NCI-H446 (cell line): ENCODE results near the gene GNL2.
A peak's percentile ranks its signal among the peaks of the same experiment; 100 is the strongest.

Source experiments
- DNase-seq, 2 experiments: peaks; one replicate each; lab custom pipeline; 2025; lab: John Stamatoyannopoulos, UW

The GNL2 gene

GRCh38 chr1:37595440-37596181, at the start of gene GNL2:
Gene GNL2 (minus strand): TSS chr1:37595937. CDS start chr1:37595822, 115 bp downstream.
- DNase-seq: peak; percentile 96 to 98

GRCh38 chr1:37641059-37641458, 45.3 kb upstream of the GNL2 start:
- no peak for DNase-seq

GRCh38 chr1:37636435-37636834, 40.7 kb upstream of the GNL2 start:
- DNase-seq: no peak

- DNase-seq: no peak
These were observed 39.5 kb upstream of the GNL2 start for GRCh38 chr1:37634992-37635902.

- no peak for DNase-seq
These were observed 38.7 kb upstream of the GNL2 start, which contains the start of gene RSPO1 for GRCh38 chr1:37634244-37634991. Gene RSPO1 (minus strand): TSS chr1:37634892. CDS start chr1:37629661, 5,231 bp downstream.

GRCh38 chr1:37633938-37634243, 38.2 kb upstream of the GNL2 start:
- DNase-seq: no peak

- no peak for DNase-seq
These were observed 37.6 kb upstream of the GNL2 start for GRCh38 chr1:37633040-37633937.

GRCh38 chr1:37631036-37631435, 35.3 kb upstream of the GNL2 start:
- no peak for DNase-seq

- DNase-seq: no peak
These were observed 34.8 kb upstream of the GNL2 start for GRCh38 chr1:37630426-37631028.

GRCh38 chr1:37629726-37630425, 34.1 kb upstream of the GNL2 start:
- no peak for DNase-seq

- no peak for DNase-seq
These were observed 33.3 kb upstream of the GNL2 start for GRCh38 chr1:37629008-37629407.

- no peak for DNase-seq
These were observed 32.4 kb upstream of the GNL2 start for GRCh38 chr1:37628026-37628556.

- no peak for DNase-seq
These were observed 26.4 kb upstream of the GNL2 start for GRCh38 chr1:37622131-37622530.

GRCh38 chr1:37621326-37621870, 25.7 kb upstream of the GNL2 start:
- no peak for DNase-seq

GRCh38 chr1:37620707-37621106, 25.0 kb upstream of the GNL2 start:
- no peak for DNase-seq

GRCh38 chr1:37616330-37616729, 20.6 kb upstream of the GNL2 start:
- no peak for DNase-seq

GRCh38 chr1:37614105-37614504, 18.4 kb upstream of the GNL2 start:
- no peak for DNase-seq

GRCh38 chr1:37612186-37612585, 16.4 kb upstream of the GNL2 start:
- no peak for DNase-seq

GRCh38 chr1:37609994-37610393, 14.3 kb upstream of the GNL2 start:
- no peak for DNase-seq

- no peak for DNase-seq
These were observed 13.3 kb upstream of the GNL2 start for GRCh38 chr1:37609002-37609401.
